Uterus (tissue), 2 donors: Measurements from ENCODE around the gene CD46.

Experiments
- POLR2A ChIP-seq, 2 donors: fragments of 450-650 bp; IDR thresholded peaks; one replicate each; pipeline ENCODE4 v1.6.1; 2016; ENCODE audit warnings: antibody characterized with exemption in 2 of 2, mild to moderate bottlenecking in 1 of 2, moderate library complexity in 1 of 2
- TF ChIP-seq, protein P1 (sequence below), 4 experiments: fragments of 200-600 bp in 2 of 4; fragments of 450-650 bp in 2 of 4; sonication (generic) in 2 of 4; IDR thresholded peaks; one replicate each; pipeline ENCODE4 v1.5.1; 2016 to 2019; ENCODE audit warnings: antibody characterized with exemption in 4 of 4, mild to moderate bottlenecking in 2 of 4, moderate library complexity in 1 of 4

DNA sequence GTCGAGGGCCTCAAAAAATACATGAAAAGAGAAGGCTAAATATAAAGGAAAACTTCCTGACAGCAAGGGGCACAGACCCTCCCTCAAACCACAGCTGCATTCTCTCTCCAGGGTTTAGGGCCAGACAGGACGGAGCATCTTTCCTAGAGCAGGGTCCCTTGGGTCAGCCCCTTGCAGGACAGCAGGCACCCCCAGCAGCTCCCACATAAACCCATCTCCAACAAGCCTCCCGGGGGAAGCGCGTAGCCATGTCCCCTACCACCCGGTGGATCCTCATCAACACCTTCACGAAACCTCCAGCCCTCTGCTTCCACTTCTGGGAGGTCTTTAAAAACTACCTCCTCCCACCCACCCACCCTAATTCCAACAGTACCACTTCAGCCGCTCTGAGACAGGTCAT, 59.5 kb downstream of the CD46 start:
- TF ChIP-seq, protein P1, sequence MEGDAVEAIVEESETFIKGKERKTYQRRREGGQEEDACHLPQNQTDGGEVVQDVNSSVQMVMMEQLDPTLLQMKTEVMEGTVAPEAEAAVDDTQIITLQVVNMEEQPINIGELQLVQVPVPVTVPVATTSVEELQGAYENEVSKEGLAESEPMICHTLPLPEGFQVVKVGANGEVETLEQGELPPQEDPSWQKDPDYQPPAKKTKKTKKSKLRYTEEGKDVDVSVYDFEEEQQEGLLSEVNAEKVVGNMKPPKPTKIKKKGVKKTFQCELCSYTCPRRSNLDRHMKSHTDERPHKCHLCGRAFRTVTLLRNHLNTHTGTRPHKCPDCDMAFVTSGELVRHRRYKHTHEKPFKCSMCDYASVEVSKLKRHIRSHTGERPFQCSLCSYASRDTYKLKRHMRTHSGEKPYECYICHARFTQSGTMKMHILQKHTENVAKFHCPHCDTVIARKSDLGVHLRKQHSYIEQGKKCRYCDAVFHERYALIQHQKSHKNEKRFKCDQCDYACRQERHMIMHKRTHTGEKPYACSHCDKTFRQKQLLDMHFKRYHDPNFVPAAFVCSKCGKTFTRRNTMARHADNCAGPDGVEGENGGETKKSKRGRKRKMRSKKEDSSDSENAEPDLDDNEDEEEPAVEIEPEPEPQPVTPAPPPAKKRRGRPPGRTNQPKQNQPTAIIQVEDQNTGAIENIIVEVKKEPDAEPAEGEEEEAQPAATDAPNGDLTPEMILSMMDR (IDR thresholded peaks at IDR 0.05) = no peak
- TF ChIP-seq POLR2A (IDR thresholded peaks at IDR 0.05) = no peak
